Right lobe of liver (tissue), 4 donors: ENCODE measurements around the gene ISL2.

Experiments
- POLR2A ChIP-seq: fragments of 450-650 bp; IDR thresholded peaks from one replicate; pipeline ENCODE4 v1.6.1; 2017; ENCODE audit warnings: antibody characterized with exemption, mild to moderate bottlenecking
- TF ChIP-seq, protein P1 (sequence below), 4 donors: fragments of 200-600 bp in 3 of 4; fragments of 450-650 bp in 1 of 4; IDR thresholded peaks; one replicate each; pipeline versions ENCODE4 v1.5.1 to v1.8.0; 2016 to 2022; ENCODE audit warnings: antibody characterized with exemption in 4 of 4, mild to moderate bottlenecking in 2 of 4
- donor health status: DM: no; HTN: no; CAD: no.
- donor health status: DM: no; HTN: no; CAD: no.
- donor health status: DM: no; HTN: yes; CAD: no.

DNA sequence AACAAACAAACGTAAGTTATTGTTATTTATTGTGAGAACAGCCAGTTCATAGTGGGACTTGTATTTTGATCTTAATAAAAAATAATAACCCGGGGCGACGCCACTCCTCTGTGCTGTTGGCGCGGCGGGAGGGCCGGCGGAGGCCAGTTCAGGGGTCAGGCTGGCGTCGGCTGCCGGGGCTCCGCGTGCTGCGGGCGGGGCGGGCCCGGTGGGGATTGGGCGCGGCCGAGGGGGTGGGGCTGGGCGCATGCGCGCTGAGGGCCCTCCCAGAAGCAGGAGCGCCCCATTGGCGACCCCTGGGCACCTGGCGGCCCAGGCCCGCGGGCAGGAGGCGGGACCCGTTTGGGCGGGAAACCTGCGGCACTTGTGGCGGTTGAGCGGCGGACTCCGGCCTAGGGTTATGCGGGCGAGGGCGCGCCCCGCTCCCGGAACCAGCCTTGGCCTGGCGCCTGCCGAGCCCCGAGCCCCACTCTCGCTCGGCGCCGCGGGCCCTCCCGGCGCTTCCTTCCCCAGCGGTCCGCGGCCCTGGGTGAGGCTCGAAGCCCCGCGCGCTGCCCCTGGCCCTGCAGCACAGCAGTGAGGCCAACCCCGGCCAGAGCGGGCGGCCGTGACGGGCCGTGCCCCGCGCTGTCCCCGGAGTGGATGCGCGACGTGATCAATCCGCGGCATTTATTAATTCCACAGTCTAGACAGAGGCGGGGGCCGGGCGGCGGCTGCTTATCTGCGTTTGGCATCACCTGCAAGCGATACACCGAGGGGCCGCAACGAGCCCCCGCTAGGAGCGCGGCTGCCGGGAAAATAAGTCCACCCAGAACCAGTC is 6.0 kb downstream of the ISL2 start:
- no peak for TF ChIP-seq POLR2A
- TF ChIP-seq, protein P1, sequence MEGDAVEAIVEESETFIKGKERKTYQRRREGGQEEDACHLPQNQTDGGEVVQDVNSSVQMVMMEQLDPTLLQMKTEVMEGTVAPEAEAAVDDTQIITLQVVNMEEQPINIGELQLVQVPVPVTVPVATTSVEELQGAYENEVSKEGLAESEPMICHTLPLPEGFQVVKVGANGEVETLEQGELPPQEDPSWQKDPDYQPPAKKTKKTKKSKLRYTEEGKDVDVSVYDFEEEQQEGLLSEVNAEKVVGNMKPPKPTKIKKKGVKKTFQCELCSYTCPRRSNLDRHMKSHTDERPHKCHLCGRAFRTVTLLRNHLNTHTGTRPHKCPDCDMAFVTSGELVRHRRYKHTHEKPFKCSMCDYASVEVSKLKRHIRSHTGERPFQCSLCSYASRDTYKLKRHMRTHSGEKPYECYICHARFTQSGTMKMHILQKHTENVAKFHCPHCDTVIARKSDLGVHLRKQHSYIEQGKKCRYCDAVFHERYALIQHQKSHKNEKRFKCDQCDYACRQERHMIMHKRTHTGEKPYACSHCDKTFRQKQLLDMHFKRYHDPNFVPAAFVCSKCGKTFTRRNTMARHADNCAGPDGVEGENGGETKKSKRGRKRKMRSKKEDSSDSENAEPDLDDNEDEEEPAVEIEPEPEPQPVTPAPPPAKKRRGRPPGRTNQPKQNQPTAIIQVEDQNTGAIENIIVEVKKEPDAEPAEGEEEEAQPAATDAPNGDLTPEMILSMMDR (IDR thresholded peaks at IDR 0.05), result no peak
